Calu3 (cell line): ENCODE data around the gene ZSCAN5A. TPM values are rescaled to one million over a fixed set of nuclear protein-coding genes. Genes with fewer than 3 reads are reported as not detected.
"Not testable (repeated sequence)": the region's sequence is repeated elsewhere in the genome, so short reads cannot be mapped to it uniquely, and the experiment has no call there.

Experiments used
- BruUV-seq: library from RNA; stranded (reverse); fragments of 400-500 nt; replicated peaks from 2 replicates; lab custom pipeline; 2021; lab: Mats Ljungman, UMichigan
- CTCF ChIA-PET: fragments of 300-600 bp; sonication (Branson Sonifier 250); formaldehyde crosslinking; loops from one replicate; lab custom pipeline; 2022; ENCODE audit warnings: antibody characterized with exemption; lab: Charles Lee
- DNase-seq: peaks from one replicate; pipeline ENCODE4 v3.0.0; 2022
- H3K27ac Mint-ChIP-seq: one replicate; pipeline ENCODE4 v1.8.0; 2022; ENCODE audit warnings: mixed read lengths; ENCODE audit not compliant: unreplicated experiment
- H3K27me3 Mint-ChIP-seq: one replicate; pipeline ENCODE4 v1.8.0; 2022; ENCODE audit warnings: mixed read lengths; ENCODE audit not compliant: unreplicated experiment
- H3K36me3 Mint-ChIP-seq: one replicate; pipeline ENCODE4 v1.8.0; 2022; ENCODE audit warnings: mild to moderate bottlenecking, moderate library complexity, mixed read lengths; ENCODE audit not compliant: insufficient read depth, unreplicated experiment
- H3K4me1 Mint-ChIP-seq: one replicate; pipeline ENCODE4 v1.8.0; 2022; ENCODE audit warnings: mild to moderate bottlenecking, low read depth, mixed read lengths; ENCODE audit not compliant: unreplicated experiment
- H3K4me3 Mint-ChIP-seq: one replicate; pipeline ENCODE4 v1.8.0; 2022; ENCODE audit warnings: mild to moderate bottlenecking, low read depth, moderate library complexity, mixed read lengths; ENCODE audit not compliant: unreplicated experiment
- H3K9me3 Mint-ChIP-seq: one replicate; pipeline ENCODE4 v1.8.0; 2022; ENCODE audit warnings: low read depth, mixed read lengths; ENCODE audit not compliant: unreplicated experiment
- intact Hi-C: fragments of 100-400 bp; cut with micrococcal nuclease; formaldehyde crosslinking; loops from one replicate; pipeline ENCODE4 v1.10.0; 2022; ENCODE audit not compliant: unreplicated experiment
- total RNA-seq: library from RNA; stranded (reverse); gene quantifications from 2 replicates; pipeline ENCODE4 v1.2.3, GENCODE V29; 2022
- TF ChIP-seq, protein P1 (sequence below): fragments of 200-600 bp; IDR thresholded peaks from one replicate; pipeline ENCODE4 v1.8.0; 2022; ENCODE audit warnings: antibody characterized with exemption; ENCODE audit not compliant: unreplicated experiment

Gene ZSCAN5A
- total RNA-seq, 1 experiment from 2014 or later, result 13.5 TPM

DNA sequence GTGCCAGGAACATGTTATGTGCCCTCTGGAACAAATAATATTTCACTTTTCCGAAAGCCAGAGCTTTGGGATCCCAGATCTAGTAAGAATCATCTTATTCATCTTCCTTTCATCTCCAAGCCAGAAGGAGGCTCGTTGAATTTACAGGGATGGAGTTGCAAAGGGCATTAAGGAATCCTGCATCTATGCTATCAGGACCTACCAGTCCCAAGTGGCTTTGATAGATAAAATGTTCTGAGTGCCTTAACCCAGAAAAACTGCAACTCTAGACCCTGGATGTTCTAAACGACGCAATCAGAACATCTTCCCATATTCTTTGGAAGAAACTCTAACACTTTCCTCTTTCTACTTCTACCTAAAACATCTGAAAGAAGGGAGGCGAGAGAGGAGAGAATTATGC lies 51.3 kb downstream of the ZSCAN5A start:
- Mint-ChIP-seq H3K4me1 (no peaks in the 10 kb centered on the region), H3K27ac (no peak overlapping the region), H3K4me3 (no peak overlapping the region), H3K27me3 (no peaks in the 10 kb centered on the region), H3K36me3 (no peaks in the 10 kb centered on the region), H3K9me3 (no peaks in the 10 kb centered on the region)
- TF ChIP-seq, protein P1, sequence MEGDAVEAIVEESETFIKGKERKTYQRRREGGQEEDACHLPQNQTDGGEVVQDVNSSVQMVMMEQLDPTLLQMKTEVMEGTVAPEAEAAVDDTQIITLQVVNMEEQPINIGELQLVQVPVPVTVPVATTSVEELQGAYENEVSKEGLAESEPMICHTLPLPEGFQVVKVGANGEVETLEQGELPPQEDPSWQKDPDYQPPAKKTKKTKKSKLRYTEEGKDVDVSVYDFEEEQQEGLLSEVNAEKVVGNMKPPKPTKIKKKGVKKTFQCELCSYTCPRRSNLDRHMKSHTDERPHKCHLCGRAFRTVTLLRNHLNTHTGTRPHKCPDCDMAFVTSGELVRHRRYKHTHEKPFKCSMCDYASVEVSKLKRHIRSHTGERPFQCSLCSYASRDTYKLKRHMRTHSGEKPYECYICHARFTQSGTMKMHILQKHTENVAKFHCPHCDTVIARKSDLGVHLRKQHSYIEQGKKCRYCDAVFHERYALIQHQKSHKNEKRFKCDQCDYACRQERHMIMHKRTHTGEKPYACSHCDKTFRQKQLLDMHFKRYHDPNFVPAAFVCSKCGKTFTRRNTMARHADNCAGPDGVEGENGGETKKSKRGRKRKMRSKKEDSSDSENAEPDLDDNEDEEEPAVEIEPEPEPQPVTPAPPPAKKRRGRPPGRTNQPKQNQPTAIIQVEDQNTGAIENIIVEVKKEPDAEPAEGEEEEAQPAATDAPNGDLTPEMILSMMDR, result no peak
- intact Hi-C loops, result no loop called here
- no TSS peak for BruUV-seq
- no peak for DNase-seq
- CTCF ChIA-PET, result no interaction called here

DNA sequence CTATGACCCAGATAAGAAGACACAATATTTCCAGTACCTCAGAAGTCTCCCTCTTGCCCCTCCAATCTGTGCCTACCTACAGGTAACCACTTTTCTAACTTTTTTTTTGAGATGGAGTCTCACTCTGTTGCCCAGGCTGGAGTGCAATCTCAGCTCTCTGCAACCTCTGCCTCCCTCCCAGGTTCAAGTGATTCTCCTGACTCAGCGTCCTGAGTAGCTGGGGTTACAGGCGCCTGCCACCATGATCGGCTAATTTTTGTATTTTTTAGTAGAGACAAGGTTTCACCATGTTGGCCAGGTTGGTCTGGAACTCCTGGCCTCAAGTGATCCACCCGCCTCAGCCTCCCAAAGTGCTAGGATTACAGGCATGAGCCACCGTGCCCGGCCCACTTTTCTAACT lies 52.7 kb downstream of the ZSCAN5A start:
- H3K27ac Mint-ChIP-seq, H3K9me3 Mint-ChIP-seq, intact Hi-C loops, H3K36me3 Mint-ChIP-seq, BruUV-seq, H3K4me1 Mint-ChIP-seq, H3K27me3 Mint-ChIP-seq, DNase-seq, H3K4me3 Mint-ChIP-seq: not testable (repeated sequence)
- CTCF ChIA-PET, result interaction anchor here (1.1 kb wide), 1 partner anchor 196 kb away, joined by 3 read pairs; no protein-coding TSS in a partner anchor

DNA sequence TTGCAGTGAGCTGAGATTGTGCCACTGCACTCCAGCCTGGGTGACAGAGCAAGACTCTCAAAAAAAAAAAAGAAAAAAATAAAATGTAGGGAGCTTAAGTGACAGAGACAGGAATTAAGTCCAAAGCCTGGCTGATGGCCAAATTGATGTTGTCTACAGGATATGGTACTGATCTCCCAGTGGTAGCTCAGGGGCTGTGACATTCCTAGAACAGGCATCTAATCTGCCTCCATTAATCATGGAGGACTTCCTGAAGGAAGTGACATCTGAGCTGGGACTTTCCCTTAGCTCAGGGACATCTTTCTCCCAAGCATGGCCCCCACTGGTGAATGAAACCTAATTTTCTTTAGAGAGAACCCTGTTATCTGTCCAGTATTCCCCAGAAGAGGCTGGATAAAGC lies 53.5 kb downstream of the ZSCAN5A start:
- Mint-ChIP-seq H3K27ac (no peak overlapping the region), H3K27me3 (no peaks in the 10 kb centered on the region), H3K4me3 (no peak overlapping the region), H3K36me3 (no peaks in the 10 kb centered on the region), H3K9me3 (no peaks in the 10 kb centered on the region), H3K4me1 (no peaks in the 10 kb centered on the region)
- no peak for DNase-seq
- intact Hi-C loops, result no loop called here
- TF ChIP-seq, protein P1, result no peak
- CTCF ChIA-PET, result interaction anchor here (1.1 kb wide), 1 partner anchor 195 kb away, joined by 3 read pairs; no protein-coding TSS in a partner anchor
- no TSS peak for BruUV-seq

DNA sequence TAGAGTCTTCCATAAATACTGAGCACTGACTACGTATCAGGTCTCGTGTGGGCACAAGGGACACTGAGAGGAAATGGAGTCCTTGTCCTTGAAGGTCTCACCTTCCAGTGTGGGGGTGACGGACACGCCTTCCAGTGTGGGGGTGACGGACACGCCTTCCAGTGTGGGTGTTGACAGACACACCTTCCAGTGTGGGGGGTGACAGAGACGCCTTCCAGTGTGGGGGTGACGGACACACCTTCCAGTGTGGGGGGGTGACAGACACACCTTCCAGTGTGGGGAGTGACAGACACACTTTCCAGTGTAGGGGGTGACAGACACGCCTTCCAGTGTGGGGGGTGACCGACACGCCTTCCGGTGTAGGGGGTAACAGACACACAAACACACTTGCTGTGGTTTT lies 56.4 kb downstream of the ZSCAN5A start:
- CTCF ChIA-PET, result interaction anchor here (2.4 kb wide), 1 partner anchor 75 kb away, joined by 6 read pairs; no protein-coding TSS in a partner anchor
- BruUV-seq, result no TSS peak

DNA sequence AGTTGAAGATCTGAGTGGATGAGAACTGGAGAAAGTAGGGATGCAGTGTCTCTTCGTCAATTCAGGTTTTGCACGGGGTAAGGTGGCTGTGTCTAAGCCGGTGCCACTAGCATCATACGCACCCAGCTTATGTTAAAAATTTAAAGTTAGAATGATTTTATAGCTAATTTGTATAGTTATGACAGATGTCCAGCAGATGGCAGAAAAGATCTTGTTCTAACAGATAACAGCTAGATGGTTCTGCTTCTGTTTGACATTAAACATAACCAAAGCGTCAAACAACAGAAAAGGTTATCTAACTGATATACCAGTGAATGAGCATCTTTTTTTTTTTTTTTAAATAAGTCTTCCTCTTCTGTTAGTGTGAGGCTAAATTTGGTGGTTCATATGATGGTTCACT lies 60.9 kb downstream of the ZSCAN5A start:
- no peaks in the 10 kb centered on the region for H3K27me3 Mint-ChIP-seq
- H3K9me3 Mint-ChIP-seq, result no peaks in the 10 kb centered on the region
- CTCF ChIA-PET, result interaction anchor here (0.6 to 4.0 kb wide), 15 partner anchors 11 to 849 kb away, joined by 3 to 190 read pairs (median 7); partner anchors contain the start of gene ZSCAN5A
- no peaks in the 10 kb centered on the region for H3K4me1 Mint-ChIP-seq
- H3K4me3 Mint-ChIP-seq, result no peak overlapping the region
- DNase-seq, result peak; percentile 9
- no TSS peak for BruUV-seq
- no peak overlapping the region for H3K27ac Mint-ChIP-seq
- intact Hi-C loops, result loop anchor here (1.0 to 5.0 kb wide), 4 partner anchors 59 to 187 kb away; partner anchors contain the start of gene ZSCAN5A
- H3K36me3 Mint-ChIP-seq, result no peaks in the 10 kb centered on the region
- TF ChIP-seq, protein P1, result peak; percentile 29

More for the DNA sequence above, 56.4 kb downstream of the ZSCAN5A start:
- TF ChIP-seq, protein P1, result no peak
- H3K4me3 Mint-ChIP-seq, result no peak overlapping the region
- no peaks in the 10 kb centered on the region for H3K9me3 Mint-ChIP-seq
- no peak for DNase-seq
- H3K27me3 Mint-ChIP-seq, result no peaks in the 10 kb centered on the region
- H3K36me3 Mint-ChIP-seq, result no peaks in the 10 kb centered on the region
- intact Hi-C loops, result no loop called here
- H3K4me1 Mint-ChIP-seq, result no peaks in the 10 kb centered on the region
- H3K27ac Mint-ChIP-seq, result no peak overlapping the region
